Measurements from ENCODE around the gene OR4E1.

DNA sequence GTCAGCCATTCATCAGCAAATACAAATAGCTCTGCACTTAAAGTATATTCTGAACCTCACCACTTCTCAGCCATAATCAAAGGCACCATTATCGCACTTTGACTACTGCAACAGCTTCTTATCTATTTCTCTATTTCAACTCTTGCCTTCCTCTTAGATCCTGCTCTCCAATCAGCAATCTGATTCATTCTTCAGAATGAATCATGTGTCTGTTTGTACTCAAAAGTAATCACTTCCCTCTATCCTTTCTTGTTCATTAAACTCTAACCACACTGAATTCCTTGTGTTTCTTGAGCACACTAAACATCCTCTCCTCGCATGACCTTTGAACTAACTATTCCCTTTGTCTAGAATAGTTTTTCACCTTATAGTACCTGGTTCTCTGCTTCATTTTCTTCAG, 12.8 kb upstream of the OR4E1 start:
- TF ChIP-seq, protein P1, sequence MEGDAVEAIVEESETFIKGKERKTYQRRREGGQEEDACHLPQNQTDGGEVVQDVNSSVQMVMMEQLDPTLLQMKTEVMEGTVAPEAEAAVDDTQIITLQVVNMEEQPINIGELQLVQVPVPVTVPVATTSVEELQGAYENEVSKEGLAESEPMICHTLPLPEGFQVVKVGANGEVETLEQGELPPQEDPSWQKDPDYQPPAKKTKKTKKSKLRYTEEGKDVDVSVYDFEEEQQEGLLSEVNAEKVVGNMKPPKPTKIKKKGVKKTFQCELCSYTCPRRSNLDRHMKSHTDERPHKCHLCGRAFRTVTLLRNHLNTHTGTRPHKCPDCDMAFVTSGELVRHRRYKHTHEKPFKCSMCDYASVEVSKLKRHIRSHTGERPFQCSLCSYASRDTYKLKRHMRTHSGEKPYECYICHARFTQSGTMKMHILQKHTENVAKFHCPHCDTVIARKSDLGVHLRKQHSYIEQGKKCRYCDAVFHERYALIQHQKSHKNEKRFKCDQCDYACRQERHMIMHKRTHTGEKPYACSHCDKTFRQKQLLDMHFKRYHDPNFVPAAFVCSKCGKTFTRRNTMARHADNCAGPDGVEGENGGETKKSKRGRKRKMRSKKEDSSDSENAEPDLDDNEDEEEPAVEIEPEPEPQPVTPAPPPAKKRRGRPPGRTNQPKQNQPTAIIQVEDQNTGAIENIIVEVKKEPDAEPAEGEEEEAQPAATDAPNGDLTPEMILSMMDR (IDR thresholded peaks at IDR 0.05): no peak
- no peak for TF ChIP-seq POLR2A (IDR thresholded peaks at IDR 0.05)
